IMR-90 (cell line): ENCODE results near the gene BCL6.

Source experiments
- CEBPB ChIP-seq: IDR thresholded peaks from 2 replicates; pipeline ENCODE4 v1.6.1; 2012; ENCODE audit warnings: low read depth, low read length, improper control_type of control experiment
- CTCF ChIP-seq: conservative IDR thresholded peaks from 2 replicates; pipeline ENCODE4 v1.5.1; 2012; ENCODE audit warnings: mild to moderate bottlenecking, low read depth, low read length, improper control_type of control experiment
- POLR2A ChIP-seq: IDR thresholded peaks from 2 replicates; pipeline ENCODE4 v1.6.1; 2012; ENCODE audit warnings: mild to moderate bottlenecking, low read depth, low read length
- RCOR1 ChIP-seq: IDR thresholded peaks from 2 replicates; pipeline ENCODE4 v1.6.1; 2012; ENCODE audit warnings: mild to moderate bottlenecking, low read length, improper control_type of control experiment; ENCODE audit not compliant: insufficient replicate concordance
- SMC3 ChIP-seq: fragments of 150-350 bp; IDR thresholded peaks from 2 replicates; pipeline ENCODE4 v1.6.1; 2016; ENCODE audit warnings: low read depth, mild to moderate bottlenecking, antibody characterized with exemption, low read length, moderate library complexity
- TF ChIP-seq, protein P1 (sequence below): fragments of 150-350 bp; IDR thresholded peaks from 2 replicates; pipeline ENCODE4 v1.6.1; 2017; ENCODE audit warnings: mild to moderate bottlenecking, antibody characterized with exemption, low read length, low read depth

DNA sequence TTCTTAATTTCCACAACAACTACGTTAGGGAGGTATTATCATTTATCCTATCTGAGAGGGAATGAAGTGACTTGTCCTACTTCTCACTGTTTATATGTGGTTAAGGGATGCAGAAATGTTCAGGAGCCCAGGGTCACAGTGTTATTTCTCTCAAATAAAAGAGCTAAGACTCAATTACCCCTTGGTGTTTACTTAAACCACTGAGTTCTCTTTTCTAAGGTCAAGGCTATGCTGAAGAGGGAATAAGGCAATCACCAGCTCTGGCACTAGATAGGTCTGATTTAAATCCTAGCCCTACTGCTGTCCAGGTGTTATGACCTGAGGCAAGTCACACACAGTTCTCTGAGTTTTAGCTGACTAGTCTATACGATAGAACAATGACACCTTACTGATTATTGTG is 35.7 kb upstream of the BCL6 start:
- TF ChIP-seq, protein P1, sequence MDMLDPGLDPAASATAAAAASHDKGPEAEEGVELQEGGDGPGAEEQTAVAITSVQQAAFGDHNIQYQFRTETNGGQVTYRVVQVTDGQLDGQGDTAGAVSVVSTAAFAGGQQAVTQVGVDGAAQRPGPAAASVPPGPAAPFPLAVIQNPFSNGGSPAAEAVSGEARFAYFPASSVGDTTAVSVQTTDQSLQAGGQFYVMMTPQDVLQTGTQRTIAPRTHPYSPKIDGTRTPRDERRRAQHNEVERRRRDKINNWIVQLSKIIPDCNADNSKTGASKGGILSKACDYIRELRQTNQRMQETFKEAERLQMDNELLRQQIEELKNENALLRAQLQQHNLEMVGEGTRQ, result no peak
- no peak for TF ChIP-seq CTCF
- no peak for TF ChIP-seq POLR2A
- TF ChIP-seq SMC3, result no peak
- TF ChIP-seq RCOR1, result no peak
- TF ChIP-seq CEBPB, result no peak
